HG02870 (cell line): ENCODE measurements around the gene PTAR1.
A peak's percentile ranks its signal among the peaks of the same experiment; 100 is the strongest.

Experiments
- ATAC-seq: cut with Tn5 transposase; IDR thresholded peaks from one replicate; pipeline ENCODE4 v1.9.1; 2021; ENCODE audit warnings: mild to moderate bottlenecking, moderate library complexity; ENCODE audit not compliant: unreplicated experiment

Gene PTAR1

DNA sequence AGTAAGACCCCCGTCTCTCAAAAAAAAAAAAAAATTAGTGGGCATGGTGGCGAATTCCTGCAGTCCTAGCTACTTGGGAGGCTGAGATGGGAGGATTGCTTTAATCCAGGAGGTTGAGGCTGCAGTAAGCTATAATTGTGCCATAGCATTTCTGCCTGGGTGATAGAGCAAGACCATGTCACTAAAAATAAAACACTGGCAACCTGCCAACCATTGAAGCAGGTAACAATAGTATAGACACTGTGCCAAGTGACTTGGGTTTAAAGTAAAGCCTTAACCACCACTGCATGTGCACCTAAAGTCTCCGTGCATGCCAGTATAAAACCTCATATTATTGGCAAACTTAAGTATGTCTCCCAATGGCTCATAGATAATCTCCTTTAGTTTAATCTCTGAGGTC lies 84.2 kb downstream of the PTAR1 start:
- ATAC-seq = no peak

DNA sequence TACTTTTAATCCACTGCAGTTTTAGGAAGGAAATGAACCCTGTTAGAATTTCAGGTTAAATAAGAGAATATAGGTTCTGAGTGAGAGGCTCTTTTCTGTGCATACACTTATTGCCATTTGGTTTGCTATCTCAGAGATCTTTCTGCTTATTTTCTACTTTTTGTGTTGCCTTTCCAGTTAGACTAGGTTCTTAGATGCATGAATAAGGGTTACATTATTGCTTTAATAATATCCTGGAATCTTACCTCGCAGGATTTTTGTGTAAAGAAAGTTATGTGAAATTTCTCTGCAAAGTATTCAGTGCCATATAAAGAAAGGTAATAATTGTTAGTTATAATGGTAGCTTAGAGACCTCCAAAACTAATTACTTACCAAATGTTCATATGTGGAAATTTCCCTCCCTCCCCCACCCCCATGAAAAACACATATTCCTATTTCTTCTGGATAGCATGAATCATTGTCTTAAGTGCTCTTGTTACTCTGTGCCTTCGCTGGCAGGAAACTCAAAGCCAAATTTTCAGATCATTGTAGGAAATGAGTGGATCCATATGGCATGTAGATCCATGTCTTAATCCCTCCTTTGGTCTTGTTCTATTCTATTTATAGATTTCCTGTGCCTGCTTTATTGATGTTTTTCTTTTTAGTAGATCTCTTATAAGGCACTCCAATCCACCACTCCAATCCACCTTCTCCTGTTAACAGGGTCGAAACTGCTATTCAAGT lies 84.9 kb downstream of the PTAR1 start:
- no peak for ATAC-seq

DNA sequence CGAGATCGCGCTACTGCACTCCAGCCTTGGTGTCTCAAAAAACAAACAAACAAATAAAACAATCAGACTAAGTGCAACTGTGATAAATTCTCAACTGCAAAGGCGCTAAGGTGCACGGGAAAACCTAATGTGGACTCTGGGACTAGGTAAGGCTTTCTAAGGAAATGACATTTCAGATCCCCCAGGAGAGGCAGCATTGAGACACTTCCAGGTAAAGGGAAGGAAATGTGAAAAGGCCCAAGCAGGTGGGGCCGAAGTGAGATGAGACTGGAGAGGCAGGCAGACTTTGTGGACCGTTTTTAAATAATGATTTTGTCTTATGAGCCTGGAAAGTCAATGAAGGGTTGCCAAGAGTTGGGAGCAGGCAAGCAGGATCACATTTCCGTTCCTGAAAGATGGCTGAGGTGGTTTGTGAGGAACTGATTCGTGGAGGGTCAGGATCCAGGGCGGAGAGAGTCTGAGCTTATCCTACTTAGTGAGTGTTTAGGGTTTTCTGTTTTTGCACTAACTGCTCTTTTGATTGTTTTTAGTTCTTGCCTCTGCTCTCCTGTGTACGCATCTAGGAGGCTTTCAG lies 85.6 kb downstream of the PTAR1 start:
- no peak for ATAC-seq

DNA sequence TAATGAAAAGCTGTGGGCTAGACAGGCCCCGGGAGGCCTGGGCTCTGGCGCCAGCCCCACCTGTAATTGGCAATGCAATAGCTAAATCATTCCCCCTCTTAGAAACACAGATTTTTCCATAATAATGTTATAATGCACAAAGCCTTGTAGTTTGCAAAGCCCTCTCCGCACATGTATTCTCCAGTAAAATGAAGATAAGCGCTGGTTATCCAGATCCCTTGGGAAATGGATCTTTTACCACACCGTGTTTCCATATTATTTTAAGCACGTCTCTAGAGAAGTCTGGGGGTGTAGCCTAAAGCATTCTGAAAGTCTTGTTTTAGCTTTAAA lies 86.5 kb downstream of the PTAR1 start:
- ATAC-seq = no peak

DNA sequence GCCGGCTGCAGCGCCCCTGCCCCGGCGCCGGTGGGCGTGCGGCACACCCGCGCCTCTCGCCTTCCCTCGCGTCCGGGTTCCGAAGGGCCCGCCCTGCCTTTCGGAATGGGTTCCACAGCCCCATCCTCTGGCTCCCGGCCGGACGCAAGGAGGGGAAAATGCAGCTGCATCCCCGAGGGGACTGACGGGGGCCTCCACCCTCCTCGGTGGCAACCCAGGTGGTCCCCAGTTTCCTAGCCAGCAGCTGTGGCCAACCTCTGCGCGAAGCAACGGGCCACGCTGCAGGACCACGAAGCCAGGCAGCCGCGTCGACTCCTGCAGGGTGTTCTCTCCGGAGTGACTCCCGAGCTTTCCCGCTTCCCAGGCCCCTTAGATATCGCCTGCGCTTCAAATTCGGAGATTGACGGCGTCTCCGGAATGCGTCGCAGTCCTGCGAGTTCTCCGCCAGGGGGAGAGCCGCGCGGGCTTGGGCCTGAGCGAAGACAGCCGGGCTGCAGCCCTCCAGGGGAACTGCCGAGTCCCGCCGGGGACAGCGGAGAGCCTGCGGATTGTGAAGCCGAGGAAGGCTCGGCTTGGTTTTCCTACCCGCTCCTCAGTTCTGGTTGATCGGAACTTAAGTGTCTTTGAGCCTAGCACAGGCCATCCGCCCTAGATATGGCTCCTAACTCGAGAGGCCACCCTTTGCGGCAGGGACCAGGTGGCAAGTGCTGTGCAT lies 87.1 kb downstream of the PTAR1 start:
- ATAC-seq = peak; percentile 93

DNA sequence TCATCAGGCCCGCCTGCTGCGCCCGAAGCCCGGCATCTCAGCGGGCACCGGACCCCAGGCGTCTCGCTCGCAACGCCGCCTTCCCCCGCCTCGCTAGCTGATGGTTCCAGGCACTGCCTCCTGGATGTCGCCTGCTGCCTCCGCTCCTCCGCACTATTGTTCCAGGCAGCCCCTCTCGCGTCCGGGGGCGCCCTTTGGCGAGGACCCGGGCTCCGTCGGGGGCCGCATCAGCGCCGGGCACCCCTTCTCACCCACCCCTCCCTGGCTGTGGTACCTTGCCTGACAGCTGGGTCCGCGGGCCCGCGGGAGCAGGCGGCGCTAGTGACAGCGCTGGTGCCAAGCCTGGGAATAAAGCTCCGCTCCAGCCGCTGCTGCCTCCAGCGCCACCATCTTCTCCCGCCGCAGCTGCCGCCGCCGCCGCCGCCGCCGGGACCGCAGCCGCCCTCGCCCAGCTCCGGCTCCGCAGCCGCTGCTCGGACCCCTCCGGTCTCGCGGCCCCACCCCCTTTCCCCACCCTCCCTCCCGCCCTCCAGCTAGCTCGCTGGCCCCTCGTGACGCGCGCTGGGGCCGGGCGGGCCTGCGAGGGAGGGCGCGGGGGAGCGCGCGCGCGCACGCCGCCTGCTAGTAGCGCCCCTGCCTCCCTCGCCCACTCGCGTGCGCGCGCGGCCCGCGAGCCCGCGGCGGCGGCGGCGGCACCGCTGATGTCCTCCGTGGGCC lies 87.8 kb downstream of the PTAR1 start, which contains the start of gene APBA1:
Gene APBA1, minus strand, starts transcription at position 493 of the 717 bp plus-strand sequence.
- ATAC-seq = peak; percentile 41

DNA sequence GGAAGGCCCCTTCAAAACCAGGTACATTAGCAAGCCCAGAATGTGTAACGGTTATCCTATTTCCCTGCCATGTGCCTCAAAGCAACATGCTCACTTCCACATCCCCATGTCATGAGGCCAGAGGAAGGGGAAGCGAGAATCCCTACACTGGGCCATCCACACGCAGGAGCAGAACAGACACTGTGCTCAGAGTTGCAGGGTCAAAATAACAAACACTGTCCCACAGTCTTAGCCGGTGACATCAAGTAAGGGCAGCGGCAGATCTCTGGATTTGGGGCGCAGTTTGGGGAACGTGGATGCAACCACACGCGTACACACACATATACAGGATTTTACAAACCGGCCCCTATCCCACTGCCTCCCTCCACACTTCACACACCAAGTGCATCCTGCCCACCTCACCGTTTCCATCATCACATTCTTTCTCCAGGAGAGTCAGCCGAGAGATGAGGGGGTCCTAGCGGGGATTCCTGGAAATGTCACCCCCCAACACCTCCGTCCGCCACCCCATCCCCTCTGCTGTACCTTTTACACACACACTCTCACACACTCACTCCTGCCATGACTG lies 88.4 kb downstream of the PTAR1 start:
- no peak for ATAC-seq

DNA sequence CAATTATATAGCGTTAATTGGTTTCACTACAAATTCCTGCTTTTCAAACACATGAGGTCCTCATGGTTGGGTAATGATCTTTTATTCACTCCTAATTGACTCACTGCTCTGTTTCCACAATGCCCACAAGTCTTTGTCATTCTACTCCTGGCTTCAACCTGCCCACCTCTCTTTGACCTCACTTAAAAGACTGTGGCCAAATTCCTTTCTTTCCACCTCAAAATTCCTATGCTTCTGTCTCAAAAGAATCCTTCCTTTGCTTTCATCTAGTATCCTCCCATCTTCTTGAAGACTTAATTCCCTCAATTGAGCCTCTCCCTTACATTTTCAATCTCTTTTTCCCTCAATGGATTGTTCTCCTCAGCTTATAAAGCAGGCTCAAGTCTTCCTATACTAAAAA lies 92.5 kb downstream of the PTAR1 start:
- no peak for ATAC-seq

DNA sequence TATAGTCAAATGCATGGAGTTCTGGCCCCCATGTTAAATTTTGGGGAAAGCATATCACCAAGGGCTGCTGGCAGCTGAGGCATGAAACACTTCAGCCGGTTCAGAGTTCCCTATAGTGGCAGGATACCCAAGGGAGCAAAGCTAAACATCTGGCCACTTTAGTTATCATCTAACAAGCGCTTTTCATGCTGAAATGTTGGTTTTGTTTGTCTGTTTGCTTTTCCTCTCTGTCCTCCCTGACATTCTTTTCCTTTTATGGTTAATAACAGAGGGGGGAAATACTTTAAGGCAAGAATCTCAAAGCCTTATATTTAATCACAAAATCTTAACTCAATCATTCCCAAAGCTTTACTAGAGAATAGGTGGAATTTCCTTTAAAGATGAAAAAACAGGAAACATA lies 99.5 kb downstream of the PTAR1 start:
- no peak for ATAC-seq
